ENCODE measurements around the gene NEK6.

GRCh38 chr9:124263213-124263612 lies 5.5 kb downstream of the NEK6 start:
- TF ChIP-seq CTCF (IDR thresholded peaks at IDR 0.05) (no peak), POLR2A (IDR thresholded peaks at IDR 0.05) (no peak)
